HG03280 (cell line): ENCODE results near the gene MZT2B.
"Not testable (repeated sequence)": the region's sequence is repeated elsewhere in the genome, so short reads cannot be mapped to it uniquely, and the experiment has no call there.

Experiments used
- ATAC-seq: cut with Tn5 transposase; IDR thresholded peaks from one replicate; pipeline ENCODE4 v1.9.1; 2021; ENCODE audit warnings: mild to moderate bottlenecking, moderate library complexity; ENCODE audit not compliant: unreplicated experiment

MZT2B gene

GRCh38 chr2:130202518-130202917 lies 20.5 kb downstream of the MZT2B start:
- not testable (repeated sequence) for ATAC-seq

- not testable (repeated sequence) for ATAC-seq
These were observed 21.1 kb downstream of the MZT2B start for GRCh38 chr2:130203150-130203549.

- ATAC-seq, result not testable (repeated sequence)
These were observed 25.0 kb downstream of the MZT2B start for GRCh38 chr2:130207051-130207450.

- not testable (repeated sequence) for ATAC-seq
These were observed 37.1 kb downstream of the MZT2B start for GRCh38 chr2:130219147-130219546.

GRCh38 chr2:130220505-130220904 lies 38.4 kb downstream of the MZT2B start:
- not testable (repeated sequence) for ATAC-seq

GRCh38 chr2:130222523-130222922 lies 40.5 kb downstream of the MZT2B start:
- peak; percentile 82 for ATAC-seq

- ATAC-seq, result not testable (repeated sequence)
These were observed 45.9 kb downstream of the MZT2B start for GRCh38 chr2:130228005-130228404.

- not testable (repeated sequence) for ATAC-seq
These were observed 46.6 kb downstream of the MZT2B start for GRCh38 chr2:130228467-130229160.

- ATAC-seq, result not testable (repeated sequence)
These were observed 47.1 kb downstream of the MZT2B start for GRCh38 chr2:130229161-130229510.

- not testable (repeated sequence) for ATAC-seq
These were observed 48.3 kb downstream of the MZT2B start for GRCh38 chr2:130230376-130230775.

GRCh38 chr2:130230907-130231306 lies 48.8 kb downstream of the MZT2B start:
- ATAC-seq, result not testable (repeated sequence)

- ATAC-seq, result no peak
These were observed 49.6 kb downstream of the MZT2B start for GRCh38 chr2:130231656-130232055.

- not testable (repeated sequence) for ATAC-seq
These were observed 51.0 kb downstream of the MZT2B start for GRCh38 chr2:130233066-130233465.

- ATAC-seq, result not testable (repeated sequence)
These were observed 57.5 kb downstream of the MZT2B start for GRCh38 chr2:130239581-130239980.
